ENCODE data around the gene RGS3.

RGS3 gene

GRCh38 chr9:113593682-113594281 lies 130.3 kb downstream of the RGS3 start:
- H3K4me3 Mint-ChIP-seq: peak overlapping the region; percentile 89
- H3K27me3 Mint-ChIP-seq (ENCODE audit: low read depth, poor library complexity): no peaks in the 10 kb centered on the region
- H3K9me3 Mint-ChIP-seq: no peaks in the 10 kb centered on the region
- peak overlapping the region; percentile 79 for H3K27ac Mint-ChIP-seq
- peak; percentile 89 for DNase-seq
- no peak for TF ChIP-seq CTCF (IDR thresholded peaks at IDR 0.05)
- peaks cover 65% of the 10 kb centered on the region for H3K4me1 Mint-ChIP-seq
- peaks cover 19% of the 10 kb centered on the region for H3K36me3 Mint-ChIP-seq (ENCODE audit: low read depth)

- Mint-ChIP-seq H3K4me3 (peak overlapping the region; percentile 89), H3K4me1 (peaks cover 74% of the 10 kb centered on the region), H3K27me3 (ENCODE audit: low read depth, poor library complexity) (no peaks in the 10 kb centered on the region), H3K36me3 (ENCODE audit: low read depth) (peaks cover 19% of the 10 kb centered on the region), H3K9me3 (no peaks in the 10 kb centered on the region), H3K27ac (peak overlapping the region; percentile 79)
- no peak for DNase-seq
- TF ChIP-seq CTCF (IDR thresholded peaks at IDR 0.05): no peak
Observed at GRCh38 chr9:113594484-113595299, 131.2 kb downstream of the RGS3 start.

GRCh38 chr9:113596616-113597320 lies 133.2 kb downstream of the RGS3 start:
- DNase-seq: no peak
- Mint-ChIP-seq H3K27ac (peak overlapping the region; percentile 77), H3K36me3 (ENCODE audit: low read depth) (peaks cover 19% of the 10 kb centered on the region), H3K9me3 (no peaks in the 10 kb centered on the region), H3K27me3 (ENCODE audit: low read depth, poor library complexity) (no peaks in the 10 kb centered on the region), H3K4me3 (peak overlapping the region; percentile 89), H3K4me1 (peaks cover 86% of the 10 kb centered on the region)
- TF ChIP-seq CTCF (IDR thresholded peaks at IDR 0.05): no peak

GRCh38 chr9:113597390-113598241 lies 134.1 kb downstream of the RGS3 start:
- no peaks in the 10 kb centered on the region for H3K27me3 Mint-ChIP-seq (ENCODE audit: low read depth, poor library complexity)
- peaks cover 19% of the 10 kb centered on the region for H3K36me3 Mint-ChIP-seq (ENCODE audit: low read depth)
- peaks cover 86% of the 10 kb centered on the region for H3K4me1 Mint-ChIP-seq
- no peak for DNase-seq
- TF ChIP-seq CTCF (IDR thresholded peaks at IDR 0.05): no peak
- no peak overlapping the region for H3K4me3 Mint-ChIP-seq
- no peak overlapping the region for H3K27ac Mint-ChIP-seq
- no peaks in the 10 kb centered on the region for H3K9me3 Mint-ChIP-seq

GRCh38 chr9:113598451-113598850 lies 134.9 kb downstream of the RGS3 start:
- Mint-ChIP-seq H3K4me1 (peaks cover 88% of the 10 kb centered on the region), H3K9me3 (no peaks in the 10 kb centered on the region), H3K4me3 (no peak overlapping the region), H3K27me3 (ENCODE audit: low read depth, poor library complexity) (no peaks in the 10 kb centered on the region), H3K27ac (peak overlapping the region; percentile 39), H3K36me3 (ENCODE audit: low read depth) (peaks cover 19% of the 10 kb centered on the region)
- no peak for TF ChIP-seq CTCF (IDR thresholded peaks at IDR 0.05)
- no peak for DNase-seq
